T47D (cell line): ENCODE data around the gene HOXD4.

Source experiments
- DNase-seq, 2 experiments: peaks; one replicate each; pipeline versions ENCODE4 v3.0.0 to v3.0.0-alpha.2; 2011 to 2012; ENCODE audit warnings: low read depth in 1 of 2, low spot score in 1 of 2
- JUND ChIP-seq: IDR thresholded peaks from 2 replicates; pipeline ENCODE4 v1.6.1; 2012; ENCODE audit warnings: low read depth
- in situ Hi-C: cut with HindIII; loops from 2 replicates; pipeline ENCODE4 v1.10.0; 2016; ENCODE audit warnings: low sequenced_read_pairs, low pct_unique_long_range_greater_than_20kb

HOXD4 gene

GRCh38 chr2:176124947-176125771 lies 26.2 kb upstream of the HOXD4 start:
- no peak for DNase-seq
- in situ Hi-C loops = no loop called here
- TF ChIP-seq JUND = no peak

GRCh38 chr2:176125772-176126054 lies 25.6 kb upstream of the HOXD4 start:
- no peak for DNase-seq
- TF ChIP-seq JUND = no peak
- in situ Hi-C loops = no loop called here

- DNase-seq = peak; percentile 54 to 85
- TF ChIP-seq JUND = no peak
- in situ Hi-C loops = no loop called here
Observed at GRCh38 chr2:176126929-176127773, 24.2 kb upstream of the HOXD4 start.

GRCh38 chr2:176127774-176128072 lies 23.6 kb upstream of the HOXD4 start:
- in situ Hi-C loops = no loop called here
- no peak for TF ChIP-seq JUND
- no peak for DNase-seq

- DNase-seq = no peak
- TF ChIP-seq JUND = no peak
- in situ Hi-C loops = no loop called here
Observed at GRCh38 chr2:176128172-176128981, 23.0 kb upstream of the HOXD4 start.

- in situ Hi-C loops = no loop called here
- no peak for TF ChIP-seq JUND
- no peak for DNase-seq
Observed at GRCh38 chr2:176128982-176129796, 22.2 kb upstream of the HOXD4 start, which contains the start of gene HOXD8. HOXD8 (plus strand) TSS chr2:176129705; CDS start chr2:176130367, 662 bp downstream.

- no peak for TF ChIP-seq JUND
- DNase-seq = no peak
- in situ Hi-C loops = no loop called here
Observed at GRCh38 chr2:176129813-176130146, 21.6 kb upstream of the HOXD4 start.

- DNase-seq = no peak
- no peak for TF ChIP-seq JUND
- in situ Hi-C loops = no loop called here
Observed at GRCh38 chr2:176130147-176130956, 21.0 kb upstream of the HOXD4 start.

- in situ Hi-C loops = no loop called here
- no peak for TF ChIP-seq JUND
- DNase-seq = no peak
Observed at GRCh38 chr2:176130957-176131847, 20.1 kb upstream of the HOXD4 start.

GRCh38 chr2:176131848-176132158 lies 19.5 kb upstream of the HOXD4 start:
- in situ Hi-C loops = no loop called here
- no peak for TF ChIP-seq JUND

More at GRCh38 chr2:176131848-176132158, 19.5 kb upstream of the HOXD4 start:
- no peak for DNase-seq
